HUES48 (cell line): Measurements from ENCODE around the gene DEFB114.

Source experiments
- H3K27ac ChIP-seq: one replicate; pipeline ENCODE4 v1.7.0; 2013; ENCODE audit warnings: low read depth, low read length, inconsistent platforms
- H3K27me3 ChIP-seq: 2 replicates; pipeline ENCODE4 v1.6.1; 2013; ENCODE audit warnings: mild to moderate bottlenecking, low read length; ENCODE audit not compliant: control insufficient read depth, insufficient read depth
- H3K36me3 ChIP-seq: 2 replicates; pipeline ENCODE4 v1.6.1; 2013; ENCODE audit warnings: low read length; ENCODE audit not compliant: control insufficient read depth, insufficient read depth
- H3K4me1 ChIP-seq: 2 replicates; pipeline ENCODE4 v1.6.1; 2013; ENCODE audit warnings: mild to moderate bottlenecking, low read length; ENCODE audit not compliant: control insufficient read depth, insufficient read depth
- H3K4me3 ChIP-seq: 2 replicates; pipeline ENCODE4 v1.5.1; 2013; ENCODE audit warnings: mild to moderate bottlenecking, low read depth, low read length
- H3K9ac ChIP-seq: 2 replicates; pipeline ENCODE4 v1.6.1; 2013; ENCODE audit warnings: mild to moderate bottlenecking, low read depth, low read length, moderate library complexity
- H3K9me3 ChIP-seq: 2 replicates; pipeline ENCODE4 v1.6.1; 2013; ENCODE audit warnings: low read length; ENCODE audit not compliant: control insufficient read depth, insufficient read depth

The DEFB114 gene, protein sequence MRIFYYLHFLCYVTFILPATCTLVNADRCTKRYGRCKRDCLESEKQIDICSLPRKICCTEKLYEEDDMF

GRCh38 chr6:49964064-49964463, at the start of gene DEFB114:
TSS of gene DEFB114 (minus strand) at chr6:49964164. CDS start at chr6:49964105, 59 bp downstream.
- H3K4me1 ChIP-seq, result peaks cover 42% of the 10 kb centered on the region
- H3K27me3 ChIP-seq, result no peaks in the 10 kb centered on the region
- H3K9ac ChIP-seq, result no peak within 1 kb of the TSS
- H3K36me3 ChIP-seq, result no peaks in the 10 kb centered on the region
- no peak within 1 kb of the TSS for H3K27ac ChIP-seq
- peaks cover 2% of the 10 kb centered on the region for H3K9me3 ChIP-seq
- no peak within 1 kb of the TSS for H3K4me3 ChIP-seq

DNA sequence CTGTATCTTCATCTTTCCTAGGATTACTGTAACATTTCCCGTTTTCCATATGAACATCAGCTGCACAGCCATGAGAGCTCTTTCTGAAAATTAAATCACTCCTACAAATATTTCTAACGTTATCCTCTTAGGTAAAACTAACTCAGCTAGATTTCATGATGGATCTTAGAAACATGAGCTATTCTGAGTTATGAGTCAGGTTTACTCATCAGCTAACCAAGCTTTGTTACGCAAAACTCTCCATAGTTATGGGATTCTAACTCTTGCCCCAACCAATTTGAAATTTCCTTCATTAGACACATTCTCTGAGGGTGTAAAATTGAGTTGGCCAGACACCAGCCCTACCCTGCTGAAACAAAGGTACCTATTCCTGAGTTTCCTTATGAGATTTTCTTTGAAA, 43.9 kb upstream of the DEFB114 start:
- H3K9ac ChIP-seq, result no peak overlapping the region
- no peak overlapping the region for H3K4me3 ChIP-seq
- H3K36me3 ChIP-seq, result no peaks in the 10 kb centered on the region
- H3K4me1 ChIP-seq, result peaks cover 6% of the 10 kb centered on the region; the same call in 1 of the 2 replicates
- no peak overlapping the region for H3K27ac ChIP-seq
- no peaks in the 10 kb centered on the region for H3K27me3 ChIP-seq
- H3K9me3 ChIP-seq, result no peaks in the 10 kb centered on the region

DNA sequence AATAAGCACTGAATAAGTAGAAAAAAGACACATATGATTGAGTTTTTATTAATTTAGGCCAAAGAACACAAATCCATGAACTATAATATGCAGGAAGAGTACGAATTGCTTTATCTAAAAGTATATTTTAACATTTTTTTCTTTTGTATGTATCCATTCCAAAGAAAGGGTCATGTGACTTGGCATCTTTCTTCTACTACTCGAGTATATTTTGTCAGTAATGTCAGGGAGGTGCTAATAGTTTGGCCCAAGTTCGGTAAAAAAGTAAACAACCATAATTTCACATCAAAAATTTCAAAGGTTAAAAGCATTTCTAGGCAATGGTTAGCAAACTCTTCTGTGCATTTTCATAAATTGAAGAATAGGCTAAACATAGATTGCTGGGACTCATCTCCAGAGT, 39.2 kb upstream of the DEFB114 start:
- Histone ChIP-seq H3K27ac (no peak overlapping the region), H3K4me1 (peaks cover 5% of the 10 kb centered on the region; the same call in 1 of the 2 replicates), H3K9me3 (no peaks in the 10 kb centered on the region)

GRCh38 chr6:49995278-49995677, 31.3 kb upstream of the DEFB114 start:
- Histone ChIP-seq H3K9me3 (no peaks in the 10 kb centered on the region), H3K27ac (no peak overlapping the region), H3K4me1 (no peaks in the 10 kb centered on the region), H3K27me3 (no peaks in the 10 kb centered on the region), H3K4me3 (no peak overlapping the region), H3K9ac (no peak overlapping the region), H3K36me3 (no peaks in the 10 kb centered on the region)

More for the DNA sequence above, 39.2 kb upstream of the DEFB114 start:
- no peaks in the 10 kb centered on the region for H3K27me3 ChIP-seq
- no peaks in the 10 kb centered on the region for H3K36me3 ChIP-seq
- no peak overlapping the region for H3K9ac ChIP-seq
- no peak overlapping the region for H3K4me3 ChIP-seq

DNA sequence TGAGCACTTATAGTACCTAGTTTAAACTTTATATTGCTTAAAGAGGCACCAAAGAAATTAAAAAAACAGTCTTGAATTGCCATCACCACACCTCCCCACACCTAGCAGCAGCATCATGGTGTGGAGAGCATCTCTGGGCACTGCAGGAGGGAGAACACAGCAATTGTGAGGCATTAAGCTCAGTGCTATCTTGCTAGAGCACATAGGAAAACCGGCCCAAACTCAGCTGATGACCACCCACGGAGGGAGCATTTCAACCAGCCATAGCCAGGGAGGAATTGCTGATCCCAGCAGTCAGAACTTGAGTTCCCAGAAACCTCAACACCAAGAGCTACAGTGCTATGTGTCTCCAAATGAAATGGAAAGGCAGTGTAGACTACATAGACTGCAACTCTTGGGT, 24.9 kb upstream of the DEFB114 start:
- Histone ChIP-seq H3K9ac (no peak overlapping the region), H3K27ac (no peak overlapping the region), H3K36me3 (no peaks in the 10 kb centered on the region), H3K9me3 (no peaks in the 10 kb centered on the region), H3K4me1 (peaks cover 8% of the 10 kb centered on the region), H3K27me3 (no peaks in the 10 kb centered on the region), H3K4me3 (no peak overlapping the region)

- Histone ChIP-seq H3K36me3 (no peaks in the 10 kb centered on the region), H3K4me1 (peaks cover 8% of the 10 kb centered on the region), H3K9me3 (no peaks in the 10 kb centered on the region), H3K9ac (no peak overlapping the region), H3K27ac (no peak overlapping the region), H3K27me3 (no peaks in the 10 kb centered on the region), H3K4me3 (no peak overlapping the region)
These were observed 23.8 kb upstream of the DEFB114 start for GRCh38 chr6:49987749-49988148.

DNA sequence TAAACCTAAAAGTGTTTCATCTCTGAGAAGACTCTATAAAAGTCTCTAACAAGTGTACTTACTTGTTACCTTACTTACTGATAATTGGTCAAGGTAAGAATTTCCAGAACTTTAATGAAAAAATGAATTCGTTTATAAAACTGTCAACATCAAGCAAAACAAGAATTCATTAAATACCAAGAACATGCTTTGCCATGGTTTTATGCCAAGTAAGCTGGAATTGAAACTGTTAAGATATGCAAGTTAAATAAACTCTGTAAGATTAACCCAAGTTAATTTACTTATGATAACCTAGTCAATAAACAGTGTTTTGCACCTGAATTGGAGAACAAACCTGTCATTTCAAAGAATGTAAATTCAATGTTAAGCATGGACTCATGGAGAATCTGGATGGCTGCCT, 22.6 kb upstream of the DEFB114 start:
- H3K4me1 ChIP-seq, result peaks cover 13% of the 10 kb centered on the region
- no peak overlapping the region for H3K27ac ChIP-seq
- no peak overlapping the region for H3K9ac ChIP-seq
- no peaks in the 10 kb centered on the region for H3K27me3 ChIP-seq
- H3K4me3 ChIP-seq, result no peak overlapping the region
- no peaks in the 10 kb centered on the region for H3K36me3 ChIP-seq
- H3K9me3 ChIP-seq, result no peaks in the 10 kb centered on the region

DNA sequence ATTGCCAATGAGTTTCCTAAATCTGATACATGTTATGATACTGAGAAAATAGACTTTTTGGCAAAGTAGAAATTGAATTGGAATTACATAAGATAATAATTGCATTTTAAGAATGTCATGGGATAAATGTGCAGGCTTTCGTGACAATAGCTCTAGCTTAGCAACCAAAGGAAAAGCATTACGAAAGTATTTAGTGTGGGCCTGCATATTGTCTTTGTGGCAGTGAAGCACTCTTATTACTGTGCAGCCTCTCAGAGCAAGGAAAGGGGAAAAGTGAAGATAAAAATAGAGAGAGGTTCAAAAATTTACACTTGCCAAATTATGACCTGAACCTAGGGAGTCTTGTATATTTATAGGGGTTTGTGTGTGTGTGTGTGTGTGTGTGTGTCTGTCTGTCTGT, 18.1 kb upstream of the DEFB114 start:
- no peaks in the 10 kb centered on the region for H3K36me3 ChIP-seq
- no peak overlapping the region for H3K27ac ChIP-seq
- H3K27me3 ChIP-seq, result no peaks in the 10 kb centered on the region
- H3K4me3 ChIP-seq, result no peak overlapping the region
- H3K9me3 ChIP-seq, result no peaks in the 10 kb centered on the region
- no peak overlapping the region for H3K9ac ChIP-seq
- H3K4me1 ChIP-seq, result peaks cover 15% of the 10 kb centered on the region

- no peaks in the 10 kb centered on the region for H3K9me3 ChIP-seq
- no peak overlapping the region for H3K27ac ChIP-seq
These were observed 16.9 kb upstream of the DEFB114 start for GRCh38 chr6:49980898-49981297.

GRCh38 chr6:49979584-49979983, 15.6 kb upstream of the DEFB114 start:
- H3K27me3 ChIP-seq, result no peaks in the 10 kb centered on the region
- no peak overlapping the region for H3K9ac ChIP-seq
- H3K4me1 ChIP-seq, result peaks cover 7% of the 10 kb centered on the region; the same call in 1 of the 2 replicates
- H3K4me3 ChIP-seq, result no peak overlapping the region
- H3K36me3 ChIP-seq, result no peaks in the 10 kb centered on the region
- no peak overlapping the region for H3K27ac ChIP-seq
- H3K9me3 ChIP-seq, result no peaks in the 10 kb centered on the region

More at GRCh38 chr6:49980898-49981297, 16.9 kb upstream of the DEFB114 start:
- no peak overlapping the region for H3K4me3 ChIP-seq
- H3K4me1 ChIP-seq, result peaks cover 7% of the 10 kb centered on the region; the same call in 1 of the 2 replicates
- no peak overlapping the region for H3K9ac ChIP-seq
- no peaks in the 10 kb centered on the region for H3K27me3 ChIP-seq
- no peaks in the 10 kb centered on the region for H3K36me3 ChIP-seq

DNA sequence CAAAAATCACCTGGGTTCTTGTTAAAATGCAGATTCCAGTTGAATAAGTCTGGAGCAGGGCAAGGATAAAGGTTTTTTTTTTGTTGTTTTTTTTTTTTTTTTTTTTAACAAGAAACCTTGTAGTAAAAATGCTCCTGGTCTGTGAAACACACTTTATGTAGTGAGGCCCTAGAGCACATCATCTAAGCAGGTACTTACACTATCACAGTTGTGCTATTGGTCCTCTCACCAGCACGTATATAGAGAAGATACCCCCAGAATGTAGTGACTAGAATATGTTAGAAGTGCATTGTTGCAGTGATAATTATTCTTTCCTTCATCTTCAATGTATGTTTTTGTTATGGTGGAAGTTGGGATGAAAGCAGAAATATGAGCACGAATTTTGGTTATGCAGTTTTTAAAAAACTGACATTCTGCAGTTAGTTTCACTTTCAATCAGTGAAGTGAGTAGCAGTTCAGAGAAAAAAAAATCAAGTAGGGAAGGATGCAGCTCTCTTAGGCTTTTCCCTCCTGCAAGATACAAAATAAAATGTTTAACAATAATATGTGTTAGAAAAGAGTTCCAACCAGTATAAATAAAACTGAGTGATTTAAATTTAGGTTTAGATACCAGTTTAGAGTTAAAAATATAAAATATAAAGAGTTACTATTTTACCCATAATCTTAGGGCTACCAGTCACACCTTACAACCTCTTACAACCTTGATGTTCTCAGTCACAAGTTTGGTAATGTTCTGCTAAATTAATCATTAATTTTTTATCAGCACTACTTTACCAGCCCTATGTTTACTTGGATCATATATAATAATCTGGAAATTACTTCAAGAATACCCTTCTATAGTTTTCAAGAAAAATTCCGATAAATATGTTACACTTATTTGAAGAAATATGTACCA, 14.6 kb upstream of the DEFB114 start:
- peaks cover 7% of the 10 kb centered on the region; the same call in 1 of the 2 replicates for H3K4me1 ChIP-seq
- no peak overlapping the region for H3K4me3 ChIP-seq
- no peaks in the 10 kb centered on the region for H3K36me3 ChIP-seq
- no peaks in the 10 kb centered on the region for H3K27me3 ChIP-seq
- H3K9ac ChIP-seq, result no peak overlapping the region
- no peak overlapping the region for H3K27ac ChIP-seq
- H3K9me3 ChIP-seq, result no peaks in the 10 kb centered on the region
